ENCODE results near the gene TFF1. TPM values are rescaled to one million over a fixed set of nuclear protein-coding genes. Genes with fewer than 3 reads are reported as not detected.

The TFF1 gene
- total RNA-seq, 1 experiment from 2014 or later, result 2.2 TPM

GRCh38 chr21:42312626-42313104, 53.7 kb downstream of the TFF1 start:
- CTCF ChIA-PET, result no interaction called here
- POLR2A ChIA-PET (ENCODE audit: unreplicated experiment), result no interaction called here
- Histone ChIP-seq H3F3A (ENCODE audit: insufficient read depth, low read depth) (no peaks in the 10 kb centered on the region), H3K4me2 (no peak overlapping the region), H4K20me1 (ENCODE audit: insufficient read depth) (no peaks in the 10 kb centered on the region), H3K27ac (no peak overlapping the region), H3K9me3 (ENCODE audit: insufficient read depth, low read depth) (no peaks in the 10 kb centered on the region), H3K9me2 (ENCODE audit: insufficient read depth) (no peaks in the 10 kb centered on the region), H3K4me3 (no peak overlapping the region), H3K79me2 (ENCODE audit: low read depth) (no peaks in the 10 kb centered on the region), H2AFZ (no peak overlapping the region), H3K27me3 (ENCODE audit: insufficient read depth, low read depth) (no peaks in the 10 kb centered on the region), H3K36me3 (ENCODE audit: low read depth) (no peaks in the 10 kb centered on the region), H3K4me1 (replicated peaks; ENCODE audit: insufficient read depth) (no peaks in the 10 kb centered on the region)
- no peak for DNase-seq
- intact Hi-C loops (cut with micrococcal nuclease; ENCODE audit: unreplicated experiment), result no loop called here
- no TSS peak for BruUV-seq (replicated peaks)
- TF ChIP-seq CTCF (conservative IDR thresholded peaks at IDR 0.05) (no peak), EZH2 (IDR thresholded peaks at IDR 0.05; ENCODE audit: low read depth) (no peak)

Other genes with a start within 250 kb of the TFF1 start
- gene ABCG1, start 147.4 kb downstream of the TFF1 start, total RNA-seq (2021), result 4.4 and 5.6 TPM in 2 replicates
- not detected in 2 replicates for gene TFF3, start 51.1 kb downstream of the TFF1 start, total RNA-seq (2021)
- 0.52 TPM in 1 of 2 replicates, not detected in the other for gene TFF2, start 15.5 kb downstream of the TFF1 start, total RNA-seq (2021)
- gene TMPRSS3, start 29.5 kb upstream of the TFF1 start, total RNA-seq (2021), result 4.3 and 8.6 TPM in 2 replicates
- gene UBASH3A, start 37.4 kb upstream of the TFF1 start, total RNA-seq (2021), result not detected in 2 replicates
- gene RSPH1, start 129.7 kb upstream of the TFF1 start, total RNA-seq (2021), result 4.3 and 8.0 TPM in 2 replicates
- 23.5 and 26.7 TPM in 2 replicates for gene SLC37A1, start 147.3 kb upstream of the TFF1 start, total RNA-seq (2021)